ENCODE results near the gene GJB6.

- TF ChIP-seq SIN3A (IDR thresholded peaks at IDR 0.05; ENCODE audit: borderline replicate concordance, insufficient read depth, low read length) (no peak), TAF1 (IDR thresholded peaks at IDR 0.05; ENCODE audit: borderline replicate concordance, insufficient read depth, low read length) (no peak), POLR2AphosphoS5 (IDR thresholded peaks at IDR 0.05; ENCODE audit: low read depth, low read length) (no peak)
These were observed 54.9 kb downstream of the GJB6 start for GRCh38 chr13:20177049-20177831.

Measured in PFSK-1 (cell line).